Stimulated activated CD8-positive, alpha-beta memory T cell treated with anti-CD3 and anti-CD28 coated beads, Interleukin-12 subunit alpha, Interleukin-12 subunit beta, amount 100 ng/mL, for 24 hours (primary cell): ENCODE results near the gene ZNF275.
A peak's percentile ranks its signal among the peaks of the same experiment; 100 is the strongest.
"Not testable (repeated sequence)": the region's sequence is repeated elsewhere in the genome, so short reads cannot be mapped to it uniquely, and the experiment has no call there.

Experiments
- DNase-seq: peaks from one replicate; pipeline ENCODE4 v3.0.0-alpha.2; 2020; ENCODE audit errors: extremely low read depth

Gene ZNF275

DNA sequence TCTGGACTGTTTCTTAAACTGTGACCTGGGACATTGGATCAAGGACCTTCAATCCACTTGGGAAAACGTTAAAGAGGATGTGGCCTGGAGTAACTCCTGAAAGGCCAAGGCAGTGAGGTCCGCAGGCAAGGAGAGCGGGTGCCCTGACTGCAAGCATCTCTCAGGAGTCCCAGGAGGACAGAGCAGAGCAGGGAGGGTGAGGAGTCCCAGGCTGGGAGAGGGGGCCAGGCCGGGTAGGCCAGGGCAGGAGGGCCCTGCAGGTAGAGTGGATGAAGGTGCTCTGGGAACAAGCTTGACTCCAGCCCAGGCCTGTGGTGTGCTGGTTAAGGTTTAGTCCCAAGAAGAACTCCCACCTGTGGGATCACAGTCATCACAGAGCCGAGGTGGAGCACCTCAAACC lies 53.4 kb downstream of the ZNF275 start:
- DNase-seq: no peak

DNA sequence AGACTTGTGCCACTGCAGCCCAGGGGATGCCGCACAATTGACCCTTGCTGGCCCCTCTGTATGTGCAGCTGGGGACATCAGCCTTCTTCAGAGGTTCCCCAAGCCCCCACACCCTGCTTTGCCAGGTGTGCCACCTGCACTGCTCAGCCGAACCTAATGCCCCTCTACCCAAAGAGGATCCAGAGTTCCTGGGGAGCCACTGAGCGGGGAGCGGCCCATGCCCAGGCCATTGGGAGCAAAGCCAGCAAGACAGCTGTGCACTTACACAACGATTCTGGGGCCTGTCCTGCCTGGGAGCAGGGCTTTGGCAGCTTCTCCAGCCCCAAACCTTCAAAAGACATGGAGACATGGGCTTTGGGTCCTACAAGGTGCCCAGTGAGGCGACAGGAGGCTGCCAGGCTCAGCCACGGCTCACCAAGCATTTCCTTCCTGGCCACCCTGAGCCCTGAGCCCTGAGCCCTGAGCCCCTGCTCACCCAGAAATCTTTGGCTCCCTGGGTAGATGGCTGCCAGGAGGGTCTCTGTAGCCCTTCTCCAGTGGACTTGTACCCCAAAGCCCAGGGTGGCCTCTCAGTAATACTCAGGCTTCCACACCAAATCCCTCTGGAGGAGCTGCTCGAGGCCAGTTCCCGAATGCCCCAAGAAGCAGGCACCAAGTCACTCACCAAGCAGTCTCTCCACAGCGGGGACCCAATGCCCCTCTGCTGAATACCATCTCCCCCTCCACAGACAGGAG lies 54.2 kb downstream of the ZNF275 start:
- no peak for DNase-seq

DNA sequence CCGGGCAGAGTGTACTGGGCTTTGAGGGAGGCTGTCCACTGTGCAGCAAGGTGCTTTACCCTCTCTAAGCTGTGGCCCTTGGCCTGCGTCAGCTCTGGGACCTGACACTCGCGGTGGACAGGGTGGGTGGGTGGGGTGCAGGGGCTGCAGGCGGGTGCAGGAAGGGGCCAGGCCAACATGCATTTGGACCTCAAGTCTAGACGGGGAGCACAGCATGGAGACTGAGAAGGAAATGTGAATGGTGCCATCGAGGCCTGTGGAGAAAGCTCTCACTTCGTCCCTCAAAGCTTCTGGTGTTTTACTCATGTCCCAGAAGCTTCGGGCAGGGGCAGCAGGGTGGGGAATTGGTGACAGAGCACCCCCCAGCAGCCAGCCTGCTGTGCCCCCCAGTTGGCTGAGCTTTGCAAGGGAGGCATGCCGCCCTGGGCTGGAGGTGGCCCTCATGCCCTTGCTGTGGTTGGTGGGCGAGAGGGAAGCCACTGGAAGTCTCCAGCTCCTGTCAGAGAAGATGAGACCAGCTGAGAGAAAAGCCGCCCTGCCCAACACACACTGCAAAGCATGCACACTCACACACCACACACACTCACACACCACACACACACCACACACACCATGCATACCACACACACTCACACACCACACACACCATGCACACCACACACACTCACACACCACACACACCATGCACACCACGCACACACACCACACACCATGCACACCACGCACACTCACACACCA lies 54.9 kb downstream of the ZNF275 start:
- no peak for DNase-seq

DNA sequence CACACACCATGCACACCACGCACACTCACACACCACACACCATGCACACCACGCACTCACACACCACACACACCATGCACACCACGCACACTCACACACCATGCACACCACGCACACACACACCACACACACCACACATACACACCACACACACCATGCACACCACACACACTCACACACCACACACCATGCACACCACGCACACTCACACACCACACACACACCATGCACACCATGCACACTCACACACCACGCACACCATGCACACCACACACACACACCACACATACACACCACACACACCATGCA lies 55.5 kb downstream of the ZNF275 start:
- not testable (repeated sequence) for DNase-seq

DNA sequence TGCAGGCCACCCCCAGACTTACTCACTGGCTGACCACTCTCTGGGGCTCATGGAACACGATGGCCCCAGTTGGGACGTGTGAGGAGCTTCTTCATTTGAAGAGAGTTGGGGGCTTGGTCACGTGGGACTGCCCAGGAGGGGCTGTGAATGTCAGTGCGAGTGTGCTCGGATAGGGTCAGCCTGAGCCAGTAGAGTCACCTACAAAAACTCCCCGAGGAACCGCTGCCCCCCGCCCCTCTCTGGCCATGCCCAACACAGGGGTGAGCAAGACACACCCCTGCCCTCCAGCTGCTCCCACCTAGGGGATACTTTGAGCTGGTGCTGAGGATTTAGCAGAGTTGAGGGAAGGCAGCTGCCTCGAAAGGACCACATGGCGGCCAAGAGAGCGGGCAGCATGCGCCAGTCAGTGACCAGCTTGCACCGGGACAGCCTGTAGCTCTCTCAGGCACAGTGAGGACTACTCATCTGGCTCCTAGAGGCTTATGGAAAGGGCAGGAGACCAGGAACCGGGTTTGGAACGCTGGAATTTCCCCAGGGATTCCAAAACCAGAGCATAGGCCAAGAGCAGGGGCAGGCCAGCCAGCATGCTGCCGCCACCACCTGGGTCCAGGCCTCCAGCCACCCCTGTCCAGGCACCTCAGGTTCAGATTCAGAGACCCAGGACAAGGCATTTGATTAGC lies 58.8 kb downstream of the ZNF275 start:
- no peak for DNase-seq

GRCh38 chrX:153394612-153395011 lies 60.7 kb downstream of the ZNF275 start:
- DNase-seq: no peak

DNA sequence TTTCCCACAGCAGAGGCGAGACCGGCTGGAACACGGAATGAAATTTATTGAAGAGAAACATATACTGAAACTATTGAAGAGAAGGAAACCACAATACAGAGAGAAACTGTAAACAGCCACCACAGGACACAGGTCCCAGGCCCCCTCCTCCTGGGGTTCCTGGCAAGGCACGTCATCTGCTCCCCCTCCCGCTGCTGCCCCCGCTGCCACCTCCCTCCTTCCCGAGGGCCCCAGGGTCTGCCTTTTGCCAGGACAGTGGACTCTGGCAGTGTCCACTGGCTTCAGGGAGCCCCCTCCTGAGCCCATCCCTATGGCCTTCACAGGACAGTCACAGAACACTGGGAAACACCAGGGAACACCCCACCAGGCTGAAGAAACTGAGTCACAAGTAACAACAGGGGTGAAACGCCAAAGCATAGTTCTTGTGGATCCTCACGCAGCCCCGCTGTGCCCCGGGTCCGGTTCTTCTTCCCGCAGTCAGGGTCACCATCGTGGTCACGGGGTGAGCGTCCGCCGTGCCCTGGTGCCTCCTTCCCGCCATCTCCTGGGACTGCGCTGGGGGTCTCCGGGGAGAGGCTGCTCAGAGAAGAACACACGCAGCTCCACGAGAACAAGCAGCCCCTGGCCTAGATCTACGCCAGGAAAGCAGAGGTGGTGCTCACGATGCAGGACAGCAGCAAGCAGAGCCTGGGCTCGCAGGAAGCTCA lies 61.8 kb downstream of the ZNF275 start:
- no peak for DNase-seq

- DNase-seq: no peak
Measured at GRCh38 chrX:153396320-153397195, 62.6 kb downstream of the ZNF275 start.

GRCh38 chrX:153397256-153397960 lies 63.5 kb downstream of the ZNF275 start:
- DNase-seq: no peak

- DNase-seq: no peak
Measured at GRCh38 chrX:153398275-153398960, 64.5 kb downstream of the ZNF275 start.

DNA sequence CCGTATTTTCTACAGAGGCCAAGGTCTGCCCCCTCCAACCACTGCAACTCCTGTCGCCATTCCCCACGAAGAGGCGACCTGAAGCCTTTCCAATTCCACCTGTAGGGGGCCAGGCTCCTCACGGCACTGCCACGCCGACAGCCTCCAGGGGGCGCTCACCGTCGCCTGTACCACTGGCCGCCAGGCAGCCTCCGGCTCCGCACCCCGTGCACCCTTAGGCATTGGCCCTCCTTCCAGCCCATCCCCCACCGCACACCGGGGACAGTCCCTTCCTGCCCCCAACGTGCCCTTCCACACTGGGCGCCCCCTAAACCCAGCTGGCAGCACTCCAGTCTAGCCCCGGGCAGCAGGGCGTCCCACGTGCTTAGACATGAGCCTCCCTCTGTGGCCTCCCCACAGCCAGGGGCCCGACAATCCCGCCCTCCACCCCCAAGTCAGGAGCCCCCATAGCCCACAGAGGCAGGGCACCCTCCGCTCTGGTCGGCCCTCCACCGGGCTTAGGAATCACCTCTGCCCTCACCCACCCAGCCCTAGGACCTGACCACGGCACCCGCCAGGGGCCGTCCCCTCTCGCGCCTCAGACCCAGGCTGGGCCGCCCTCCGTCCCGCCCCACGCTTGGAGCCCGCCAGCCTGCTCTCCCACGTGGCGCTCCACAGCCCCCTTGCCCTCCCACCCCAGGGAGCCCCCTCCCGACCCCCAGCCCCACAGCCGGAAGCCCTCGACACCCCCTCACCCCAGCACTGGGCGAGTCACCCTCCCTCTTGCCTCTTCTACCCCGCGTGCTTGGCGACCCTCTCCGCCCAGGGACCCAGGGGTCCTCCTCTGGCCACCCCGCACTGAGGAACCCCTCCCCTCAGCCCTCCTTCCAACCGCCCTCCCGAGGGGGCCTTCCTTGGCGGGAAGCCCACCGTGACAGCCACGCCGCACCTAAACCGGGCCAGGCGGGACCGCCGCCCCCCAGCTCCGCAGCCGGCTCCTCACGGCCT lies 66.5 kb downstream of the ZNF275 start:
- DNase-seq: peak; percentile 5

DNA sequence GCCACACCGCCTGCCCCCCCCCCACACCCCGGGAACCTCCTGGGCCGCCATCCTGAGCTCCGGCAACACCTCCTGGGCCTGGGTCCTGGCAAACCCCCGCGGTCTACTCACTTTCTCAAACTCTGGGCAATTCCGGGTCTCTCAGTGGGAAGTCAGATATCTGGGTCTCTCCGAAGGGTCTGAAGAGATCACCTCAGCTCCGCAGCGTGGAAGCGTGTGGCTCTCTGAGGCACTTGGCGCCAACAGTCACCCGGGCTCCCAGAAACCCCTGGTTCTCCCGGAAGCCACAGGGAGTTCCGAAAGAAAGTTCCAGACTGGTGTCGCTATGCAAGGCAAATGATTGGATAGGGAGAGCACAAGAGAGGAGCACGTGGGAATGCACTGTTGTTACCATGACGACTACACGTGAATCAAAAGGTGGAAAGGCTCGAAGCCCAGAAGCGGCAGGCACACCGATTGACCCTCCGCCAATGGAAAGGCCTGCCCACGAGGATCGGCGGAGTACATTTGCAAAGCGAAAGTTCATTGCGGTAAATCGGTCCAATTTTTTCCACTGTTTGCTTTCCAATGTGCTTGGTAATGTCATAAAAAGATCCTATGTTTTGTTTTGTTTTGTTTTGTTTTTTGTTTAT lies 67.3 kb downstream of the ZNF275 start, which contains the start of gene PNMA6E:
TSS of gene PNMA6E (minus strand) at position 218 of the 632 bp plus-strand sequence. CDS start 2,501 bp downstream, outside the sequence.
- DNase-seq: no peak
